IPS-NIHi11 (cell line): Measurements from ENCODE around the gene SENP8.
A peak's percentile ranks its signal among the peaks of the same experiment; 100 is the strongest.

Experiments
- DNase-seq: peaks from one replicate; pipeline ENCODE4 v3.0.0; 2012; ENCODE audit warnings: mixed read lengths, low spot score

SENP8 gene

GRCh38 chr15:72113347-72114031 lies 4.7 kb upstream of the SENP8 start:
- DNase-seq = no peak

- DNase-seq = peak; percentile 27
Measured at GRCh38 chr15:72116731-72117485, 1.3 kb upstream of the SENP8 start.

- peak; percentile 76 for DNase-seq
Measured at GRCh38 chr15:72117486-72118016, 652 bp upstream of the SENP8 start.

DNA sequence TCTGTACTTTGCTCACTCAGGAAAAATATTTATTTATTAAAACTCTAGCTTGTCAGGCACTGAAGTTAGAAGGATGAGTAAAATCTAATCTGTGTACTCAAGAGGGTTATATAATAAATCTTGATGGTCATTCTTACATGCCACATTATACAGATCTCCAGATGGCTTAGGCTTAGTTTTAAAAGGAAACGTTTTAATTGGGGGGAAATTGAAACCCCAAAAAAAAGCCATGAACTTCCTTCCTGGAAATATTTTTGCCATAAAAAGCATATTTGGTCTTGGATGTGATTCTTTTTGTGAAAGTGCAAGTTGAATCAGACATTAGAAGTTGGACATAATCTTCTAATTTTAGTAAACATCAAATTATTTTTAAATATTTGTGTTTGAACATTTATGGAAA lies 6.0 kb downstream of the SENP8 start:
- no peak for DNase-seq

DNA sequence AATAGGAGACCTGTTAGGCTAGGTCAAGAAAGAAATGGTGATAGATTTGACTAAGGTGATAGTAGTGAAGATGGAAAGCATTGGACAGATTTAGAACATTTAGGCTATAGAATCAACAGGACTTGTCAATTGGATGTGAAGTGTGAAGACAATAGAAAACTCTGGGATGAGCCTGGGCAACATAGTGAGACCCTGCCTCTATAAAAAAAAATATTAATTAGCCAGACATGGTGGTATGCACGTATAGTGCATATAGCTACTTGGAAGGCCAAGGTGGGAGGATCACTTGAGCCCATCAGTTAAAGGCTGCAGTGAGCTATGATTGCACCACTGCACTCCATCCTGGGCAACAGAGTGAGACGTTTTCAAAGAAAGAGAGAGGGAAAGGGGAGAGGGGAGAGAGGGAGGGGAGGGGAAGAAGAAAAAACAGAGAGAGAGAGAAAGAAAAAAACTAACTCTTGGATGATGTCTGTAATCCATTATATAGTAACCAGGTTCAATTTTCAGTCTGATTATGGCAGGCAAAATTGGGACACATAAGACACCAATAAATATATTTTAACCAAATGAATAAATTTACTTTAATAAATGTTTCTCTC lies 9.6 kb downstream of the SENP8 start:
- DNase-seq = no peak

GRCh38 chr15:72128359-72128758 lies 10.2 kb downstream of the SENP8 start:
- DNase-seq = no peak

DNA sequence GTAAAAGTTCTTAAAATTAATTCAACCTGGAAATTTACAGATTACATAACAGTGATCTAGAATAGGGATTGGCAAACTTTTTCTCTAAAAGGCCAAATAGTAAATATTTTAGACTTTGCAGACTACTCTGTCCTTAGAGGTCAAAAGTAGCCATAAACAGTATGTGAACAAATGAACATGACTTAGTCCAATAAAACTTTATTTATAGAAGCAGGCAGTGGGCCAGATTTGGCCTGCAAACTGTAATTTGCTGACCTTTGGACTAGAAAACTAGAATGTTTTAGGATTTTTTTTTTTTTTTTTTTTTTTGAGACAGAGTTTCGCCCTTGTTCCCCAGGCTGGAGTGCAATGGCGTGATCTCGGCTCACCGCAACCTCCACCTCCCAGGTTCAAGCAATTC lies 12.1 kb downstream of the SENP8 start:
- no peak for DNase-seq

- no peak for DNase-seq
Measured at GRCh38 chr15:72131922-72132321, 13.7 kb downstream of the SENP8 start.

- no peak for DNase-seq
Measured at GRCh38 chr15:72133211-72133610, 15.0 kb downstream of the SENP8 start.

DNA sequence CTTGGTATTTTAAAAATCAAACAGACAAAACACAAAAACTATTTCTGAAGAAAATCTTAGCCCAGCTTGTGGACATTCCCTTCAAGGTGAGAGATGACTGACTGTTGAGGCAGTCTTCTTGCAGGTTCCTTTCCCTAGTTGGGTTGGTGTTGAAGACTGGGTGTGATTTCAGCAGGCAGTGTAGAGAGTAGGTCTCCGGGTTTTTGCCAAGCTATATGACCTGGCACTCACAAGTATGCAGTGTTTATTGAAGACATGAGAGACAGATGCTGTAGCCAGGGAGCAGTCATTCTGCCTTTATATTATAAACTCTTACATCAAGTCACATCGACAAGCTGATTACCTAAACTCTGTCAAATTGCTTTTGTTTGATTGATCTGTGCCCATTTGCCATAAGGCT lies 17.5 kb downstream of the SENP8 start:
- DNase-seq = no peak

DNA sequence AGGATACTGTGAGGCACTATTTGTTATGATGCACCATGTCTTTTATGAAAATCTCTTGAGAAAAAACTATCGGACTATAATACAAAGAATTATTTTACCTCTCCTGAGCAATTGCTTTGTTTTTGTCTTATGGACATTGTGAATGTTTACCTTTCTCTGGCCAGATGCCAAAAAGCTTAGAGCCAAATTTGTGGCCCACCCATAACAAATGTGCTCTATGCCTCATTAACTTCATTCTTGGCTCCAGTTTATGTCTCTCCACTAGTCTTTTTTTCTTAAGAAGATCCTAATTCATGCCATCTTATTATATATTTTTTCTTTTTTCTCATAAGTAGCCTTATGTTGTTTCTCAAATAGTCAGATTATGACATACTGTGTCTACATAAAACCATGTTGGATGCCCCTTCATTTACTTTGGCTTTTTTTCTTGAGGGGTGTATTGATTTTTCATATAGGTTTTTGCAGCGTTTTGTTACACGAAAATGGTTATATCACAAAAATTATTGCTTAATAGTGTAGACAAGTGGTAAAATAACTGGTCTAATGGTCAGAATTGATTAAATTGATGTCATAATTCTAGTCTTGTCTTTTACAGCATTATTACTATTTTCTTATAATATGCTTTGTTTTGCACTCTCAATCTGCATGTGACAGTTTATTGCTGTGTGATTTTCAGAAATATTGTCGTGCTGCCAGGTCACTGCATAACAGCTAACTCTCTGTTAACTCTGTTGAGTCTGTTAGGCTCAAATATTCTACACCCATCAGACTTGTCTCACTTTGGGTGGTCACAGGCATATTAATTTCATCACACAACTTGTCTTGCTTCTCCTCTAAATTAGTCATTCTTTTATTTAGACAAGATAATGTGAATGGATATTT lies 18.2 kb downstream of the SENP8 start:
- no peak for DNase-seq

- no peak for DNase-seq
Measured at GRCh38 chr15:72139667-72140066, 21.5 kb downstream of the SENP8 start.

DNA sequence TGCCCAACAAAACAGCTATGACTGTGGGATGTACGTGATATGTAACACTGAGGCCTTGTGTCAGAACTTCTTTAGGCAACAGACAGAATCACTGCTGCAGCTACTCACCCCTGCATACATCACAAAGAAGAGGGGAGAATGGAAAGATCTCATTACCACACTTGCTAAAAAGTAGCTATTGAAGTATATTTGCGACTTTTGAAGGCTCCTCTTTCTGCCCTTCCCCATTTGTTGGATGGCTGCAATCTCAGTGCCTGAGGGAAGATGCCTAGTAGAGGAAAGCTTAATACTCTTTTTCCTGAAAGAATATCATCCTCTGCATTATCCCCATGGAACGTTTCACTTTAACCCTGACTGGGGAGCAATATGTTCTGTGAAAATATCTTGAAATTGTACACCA lies 21.9 kb downstream of the SENP8 start:
- no peak for DNase-seq

GRCh38 chr15:72141171-72142084 lies 23.2 kb downstream of the SENP8 start:
- no peak for DNase-seq

GRCh38 chr15:72146221-72146620 lies 28.0 kb downstream of the SENP8 start:
- DNase-seq = no peak

GRCh38 chr15:72146934-72147333 lies 28.7 kb downstream of the SENP8 start:
- no peak for DNase-seq

GRCh38 chr15:72147418-72147817 lies 29.2 kb downstream of the SENP8 start:
- DNase-seq = no peak

GRCh38 chr15:72153269-72154000 lies 35.2 kb downstream of the SENP8 start:
- no peak for DNase-seq

DNA sequence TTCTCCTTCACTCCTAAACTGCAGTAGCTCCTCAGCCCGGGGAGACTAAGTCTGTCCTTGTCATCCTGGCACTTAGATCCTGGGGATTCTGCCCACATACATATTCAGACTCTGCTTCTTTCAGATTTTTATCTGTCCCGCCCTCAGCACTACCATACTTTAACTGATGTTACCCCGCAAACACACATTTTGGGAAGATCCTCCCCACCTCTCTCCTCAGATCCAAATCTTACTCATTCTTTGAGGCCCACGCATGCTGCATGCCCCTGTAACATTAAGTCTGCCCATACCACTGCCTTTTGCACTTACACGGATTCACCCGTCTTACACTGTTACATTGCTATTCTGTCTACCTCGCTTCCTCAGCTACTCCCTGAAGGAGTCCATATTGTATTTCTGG lies 36.1 kb downstream of the SENP8 start:
- DNase-seq = no peak

GRCh38 chr15:72155003-72155621 lies 36.9 kb downstream of the SENP8 start:
- DNase-seq = peak; percentile 50
